ENCODE data around the gene HHATL. TPM values are rescaled to one million over a fixed set of nuclear protein-coding genes. Genes with fewer than 3 reads are reported as not detected.
A peak's percentile ranks its signal among the peaks of the same experiment; 100 is the strongest.

The HHATL gene
- total RNA-seq, 4 donors from 2014 or later = 3.5 TPM; not detected in 3

DNA sequence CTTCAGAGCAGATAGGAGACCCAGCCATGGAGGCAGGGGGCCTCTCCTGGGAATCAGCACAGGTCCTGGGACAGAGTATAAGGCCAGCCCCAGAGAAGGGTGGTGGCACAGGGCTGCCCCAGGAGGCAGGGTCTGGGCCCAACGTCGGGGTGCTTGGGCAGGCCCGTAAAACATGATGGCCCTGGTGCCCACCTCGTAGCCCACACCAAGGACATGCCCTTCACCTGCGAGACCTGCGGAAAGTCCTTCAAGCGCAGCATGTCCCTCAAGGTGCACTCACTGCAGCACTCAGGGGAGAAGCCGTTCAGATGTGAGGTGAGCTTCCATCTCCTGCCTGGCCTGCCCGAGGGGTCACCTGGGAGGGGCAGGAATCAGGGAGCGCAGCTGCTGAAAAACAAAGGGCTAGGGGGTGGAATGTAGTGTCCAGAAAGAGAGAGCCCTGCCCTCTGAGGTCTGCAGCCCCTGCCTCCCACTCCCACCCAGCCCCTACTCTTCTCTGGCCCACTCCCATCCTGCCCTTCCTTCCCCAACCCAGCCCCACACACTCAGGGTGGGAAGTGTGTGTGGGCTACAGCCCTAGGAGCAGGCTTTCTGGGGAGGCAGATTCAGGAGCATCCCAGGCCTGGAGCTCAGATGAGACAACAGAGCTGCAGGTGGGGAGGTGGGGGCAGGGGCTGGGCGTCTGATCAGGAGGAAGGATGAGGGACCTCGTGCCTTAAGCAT, 39.6 kb downstream of the HHATL start:
- Histone ChIP-seq H3K27ac (peak overlapping the region in 1 of 4 donors; percentile 4), H3K4me1 (peaks cover 0 to 45% (median 12%) of the 10 kb centered on the region in 4 donors), H3K4me3 (no peak overlapping the region), H3K36me3 (peaks cover 0 to 67% (median 0%) of the 10 kb centered on the region in 3 donors), H3K9me3 (no peaks in the 10 kb centered on the region), H3K27me3 (no peaks in the 10 kb centered on the region)
- TF ChIP-seq, protein P1, sequence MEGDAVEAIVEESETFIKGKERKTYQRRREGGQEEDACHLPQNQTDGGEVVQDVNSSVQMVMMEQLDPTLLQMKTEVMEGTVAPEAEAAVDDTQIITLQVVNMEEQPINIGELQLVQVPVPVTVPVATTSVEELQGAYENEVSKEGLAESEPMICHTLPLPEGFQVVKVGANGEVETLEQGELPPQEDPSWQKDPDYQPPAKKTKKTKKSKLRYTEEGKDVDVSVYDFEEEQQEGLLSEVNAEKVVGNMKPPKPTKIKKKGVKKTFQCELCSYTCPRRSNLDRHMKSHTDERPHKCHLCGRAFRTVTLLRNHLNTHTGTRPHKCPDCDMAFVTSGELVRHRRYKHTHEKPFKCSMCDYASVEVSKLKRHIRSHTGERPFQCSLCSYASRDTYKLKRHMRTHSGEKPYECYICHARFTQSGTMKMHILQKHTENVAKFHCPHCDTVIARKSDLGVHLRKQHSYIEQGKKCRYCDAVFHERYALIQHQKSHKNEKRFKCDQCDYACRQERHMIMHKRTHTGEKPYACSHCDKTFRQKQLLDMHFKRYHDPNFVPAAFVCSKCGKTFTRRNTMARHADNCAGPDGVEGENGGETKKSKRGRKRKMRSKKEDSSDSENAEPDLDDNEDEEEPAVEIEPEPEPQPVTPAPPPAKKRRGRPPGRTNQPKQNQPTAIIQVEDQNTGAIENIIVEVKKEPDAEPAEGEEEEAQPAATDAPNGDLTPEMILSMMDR (IDR thresholded peaks at IDR 0.05) = no peak
- TF ChIP-seq POLR2A (IDR thresholded peaks at IDR 0.05) (no peak), EP300 (IDR thresholded peaks at IDR 0.05) (no peak)
- WGBS, 2 donors = 84 to 87% methylated on average over 10 to 12 of the region's 12 CpGs
- DNase-seq (ENCODE audit: low spot score in 2 of 2) = no peak

DNA sequence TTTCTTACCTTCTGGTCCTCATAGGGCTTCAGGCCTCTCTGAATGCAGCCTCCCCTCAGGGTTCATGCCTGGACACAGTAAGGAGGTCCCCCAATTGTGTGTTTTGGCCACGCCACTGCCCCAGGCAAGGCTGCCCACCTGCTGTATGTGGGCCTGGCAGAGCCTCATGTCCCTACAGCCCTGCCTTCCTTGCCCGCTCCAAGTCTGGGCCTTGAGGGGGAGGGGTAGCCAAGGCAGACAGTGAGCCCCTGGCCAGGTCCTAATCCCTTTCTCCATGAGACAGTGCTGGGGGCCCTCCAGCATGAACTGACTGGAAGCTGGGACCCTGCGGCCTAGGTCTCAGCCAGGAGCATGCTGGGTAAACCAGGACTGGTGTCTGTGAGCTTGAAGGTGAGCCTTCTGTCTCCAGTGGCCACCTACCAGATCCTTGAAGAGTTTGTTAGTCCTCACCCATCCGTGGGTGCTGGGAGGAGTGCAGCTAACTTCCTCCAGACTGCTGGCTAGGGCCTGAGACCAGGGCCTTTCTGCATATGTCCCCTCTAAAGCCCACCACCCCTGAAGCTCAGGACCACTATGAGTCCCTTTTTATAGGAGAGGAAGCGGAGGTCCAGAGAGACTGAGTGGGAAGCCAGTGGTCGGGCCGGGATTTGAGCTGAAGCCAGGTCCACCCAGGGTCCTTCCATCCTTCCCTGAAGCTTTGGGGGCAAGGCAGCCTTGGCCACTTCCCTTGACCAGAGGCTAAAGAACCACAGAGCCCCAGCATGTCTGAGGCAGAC, 40.4 kb downstream of the HHATL start:
- H3K27ac ChIP-seq = peak overlapping the region in 1 of 4 donors; percentile 95
- H3K9me3 ChIP-seq = no peaks in the 10 kb centered on the region
- peaks cover 0 to 72% (median 0%) of the 10 kb centered on the region in 3 donors for H3K36me3 ChIP-seq
- H3K27me3 ChIP-seq = no peaks in the 10 kb centered on the region
- TF ChIP-seq, protein P1 (IDR thresholded peaks at IDR 0.05) = no peak
- TF ChIP-seq POLR2A (IDR thresholded peaks at IDR 0.05) = no peak
- no peak for TF ChIP-seq EP300 (IDR thresholded peaks at IDR 0.05)
- no peak overlapping the region for H3K4me3 ChIP-seq
- no peak for DNase-seq (ENCODE audit: low spot score in 2 of 2)
- peaks cover 0 to 42% (median 5%) of the 10 kb centered on the region in 4 donors for H3K4me1 ChIP-seq
- WGBS, 2 donors = 75 to 77% methylated on average over 7 of the region's 7 CpGs

DNA sequence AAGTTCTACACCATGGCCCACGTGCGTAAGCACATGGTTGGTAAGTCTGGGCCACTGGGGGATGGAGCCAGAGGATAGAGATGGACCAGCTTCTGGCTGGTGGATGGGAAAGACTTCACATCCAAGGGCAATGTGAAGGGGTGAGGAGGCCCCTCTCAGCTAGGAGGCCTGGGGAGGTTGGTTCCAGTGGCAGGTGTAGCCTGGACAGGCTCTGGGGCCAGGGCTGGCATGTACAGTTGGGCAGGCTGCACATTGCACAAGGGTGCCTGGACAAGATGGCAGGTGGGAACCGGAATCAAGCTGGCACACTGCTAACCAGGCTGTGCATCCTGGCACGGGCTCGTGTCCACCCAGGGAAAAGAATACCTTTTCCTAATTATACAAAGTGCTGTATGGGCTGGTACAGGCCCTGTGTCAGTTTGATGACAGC, 41.0 kb downstream of the HHATL start:
- no peak for TF ChIP-seq POLR2A (IDR thresholded peaks at IDR 0.05)
- TF ChIP-seq, protein P1 (IDR thresholded peaks at IDR 0.05) = no peak
- no peak for TF ChIP-seq EP300 (IDR thresholded peaks at IDR 0.05)
- peak overlapping the region in 1 of 4 donors; percentile 95 for H3K27ac ChIP-seq
- H3K27me3 ChIP-seq = no peaks in the 10 kb centered on the region
- H3K36me3 ChIP-seq = peaks cover 0 to 72% (median 0%) of the 10 kb centered on the region in 3 donors
- no peak overlapping the region for H3K4me3 ChIP-seq
- peaks cover 0 to 42% (median 1%) of the 10 kb centered on the region in 4 donors for H3K4me1 ChIP-seq
- H3K9me3 ChIP-seq = no peaks in the 10 kb centered on the region
- DNase-seq (ENCODE audit: low spot score in 2 of 2) = no peak
- WGBS, 2 donors = 87 to 98% methylated on average over 5 of the region's 5 CpGs

DNA sequence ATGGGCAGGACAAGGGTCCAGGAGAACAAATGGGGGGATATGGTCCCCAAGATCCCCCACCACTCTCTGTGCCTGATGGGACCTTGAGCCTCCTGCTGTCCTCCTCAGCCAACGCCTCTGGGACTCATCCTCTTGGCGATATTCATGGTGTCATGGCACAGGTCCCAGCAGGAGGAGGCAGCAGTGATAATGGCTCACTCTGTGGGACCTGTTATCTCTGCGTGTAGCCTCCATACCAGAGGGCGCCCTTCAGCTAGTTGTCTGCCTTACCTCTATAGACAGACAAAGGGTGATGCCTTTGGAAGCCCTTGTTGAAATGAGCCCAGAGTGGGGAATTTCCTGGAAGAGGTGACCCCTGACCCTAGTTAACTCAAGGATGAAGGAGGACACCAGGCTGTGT, 41.7 kb downstream of the HHATL start:
- Histone ChIP-seq H3K9me3 (no peaks in the 10 kb centered on the region), H3K4me1 (peaks cover 0 to 42% (median 0%) of the 10 kb centered on the region in 4 donors), H3K27me3 (no peaks in the 10 kb centered on the region), H3K27ac (peak overlapping the region in 1 of 4 donors; percentile 95), H3K36me3 (peaks cover 0 to 72% (median 0%) of the 10 kb centered on the region in 3 donors), H3K4me3 (no peak overlapping the region)
- no peak for DNase-seq (ENCODE audit: low spot score in 2 of 2)
- TF ChIP-seq POLR2A (IDR thresholded peaks at IDR 0.05) (no peak), EP300 (IDR thresholded peaks at IDR 0.05) (no peak)
- TF ChIP-seq, protein P1 (IDR thresholded peaks at IDR 0.05) = no peak
- WGBS, 2 donors = 65 to 73% methylated on average over 3 to 4 of the region's 4 CpGs

Measured in tibial nerve (tissue), 4 donors.